Transverse colon (tissue), 3 donors: ENCODE measurements around the gene C2CD4C.

ENCODE experiments used
- CTCF ChIP-seq, 5 experiments: fragments of 200-600 bp in 3 of 5; fragments of 450-650 bp in 2 of 5; sonication (generic) in 3 of 5; IDR thresholded peaks; 1 replicate in 2 of 5; 2 replicates in 3 of 5; pipeline ENCODE4 v1.5.1; 2016 to 2017; ENCODE audit warnings: antibody characterized with exemption in 5 of 5, inconsistent platforms in 3 of 5, mild to moderate bottlenecking in 2 of 5, moderate library complexity in 1 of 5
- EP300 ChIP-seq: sonication (generic); formaldehyde crosslinking; IDR thresholded peaks from one replicate; pipeline ENCODE4 v1.6.1; 2017; ENCODE audit warnings: antibody characterized with exemption, low read depth

GRCh38 chr19:383040-383439 is 25.9 kb downstream of the C2CD4C start:
- TF ChIP-seq CTCF (IDR thresholded peaks at IDR 0.05) (no peak), EP300 (no peak)
